ENCODE data around the gene IGFBP3.

GRCh38 chr7:45930967-45931366, 9.9 kb upstream of the IGFBP3 start:
- TF ChIP-seq, protein P1, sequence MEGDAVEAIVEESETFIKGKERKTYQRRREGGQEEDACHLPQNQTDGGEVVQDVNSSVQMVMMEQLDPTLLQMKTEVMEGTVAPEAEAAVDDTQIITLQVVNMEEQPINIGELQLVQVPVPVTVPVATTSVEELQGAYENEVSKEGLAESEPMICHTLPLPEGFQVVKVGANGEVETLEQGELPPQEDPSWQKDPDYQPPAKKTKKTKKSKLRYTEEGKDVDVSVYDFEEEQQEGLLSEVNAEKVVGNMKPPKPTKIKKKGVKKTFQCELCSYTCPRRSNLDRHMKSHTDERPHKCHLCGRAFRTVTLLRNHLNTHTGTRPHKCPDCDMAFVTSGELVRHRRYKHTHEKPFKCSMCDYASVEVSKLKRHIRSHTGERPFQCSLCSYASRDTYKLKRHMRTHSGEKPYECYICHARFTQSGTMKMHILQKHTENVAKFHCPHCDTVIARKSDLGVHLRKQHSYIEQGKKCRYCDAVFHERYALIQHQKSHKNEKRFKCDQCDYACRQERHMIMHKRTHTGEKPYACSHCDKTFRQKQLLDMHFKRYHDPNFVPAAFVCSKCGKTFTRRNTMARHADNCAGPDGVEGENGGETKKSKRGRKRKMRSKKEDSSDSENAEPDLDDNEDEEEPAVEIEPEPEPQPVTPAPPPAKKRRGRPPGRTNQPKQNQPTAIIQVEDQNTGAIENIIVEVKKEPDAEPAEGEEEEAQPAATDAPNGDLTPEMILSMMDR (IDR thresholded peaks at IDR 0.05; ENCODE audit: low read depth, low read length, missing input control): no peak
- TF ChIP-seq GABPA (IDR thresholded peaks at IDR 0.05 in 1 of 2, conservative IDR thresholded peaks at IDR 0.05 in 1 of 2) (no peak), MAX (IDR thresholded peaks at IDR 0.05) (no peak), NR2F2 (IDR thresholded peaks at IDR 0.05) (no peak), JUND (IDR thresholded peaks at IDR 0.05) (no peak), EGR1 (IDR thresholded peaks at IDR 0.05; ENCODE audit: low read depth in 2 of 2) (no peak), TAF1 (conservative IDR thresholded peaks at IDR 0.05) (no peak)

Data from liver (tissue), 3 donors.